Heart left ventricle (tissue), 13 donors: ENCODE data around the gene HNRNPDL.

Experiments
- POLR2A ChIP-seq, 2 donors: fragments of 450-650 bp; IDR thresholded peaks; one replicate each; pipeline ENCODE4 v1.6.1; 2017; ENCODE audit warnings: antibody characterized with exemption in 2 of 2, mild to moderate bottlenecking in 2 of 2, moderate library complexity in 2 of 2
- TF ChIP-seq, protein P1 (sequence below), 12 donors: fragments of 200-600 bp; sonication (generic) in 4 of 12; IDR thresholded peaks; one replicate each; pipeline versions ENCODE4 v1.5.0 to v1.8.0; 2018 to 2022; ENCODE audit warnings: antibody characterized with exemption in 12 of 12, mild to moderate bottlenecking in 5 of 12
- donor health status: ischemic (EF 13 %, LVEDD 7.1; RV severe dilation, severe dysfunction).
- donor health status: DM: no; HTN: yes; CAD: no.
- donor health status: DM: no; HTN: no; CAD: no.
- donor health status: ischemic (EF 25% LVEDD 6.9; RV normal size, moderate dysfunction).
- donor health status: ischemic (EF 25% LVEDD 5.7; RV mildly dilated, moderate dysfunction).
- donor health status: ischemic (EF 35%, LVEDD 5.7; RV mildly dilated, moderate dysfunction).
- donor health status: nonischemic (EF 11% LVEDD 7.7; RV severe dilation, severe dysfunction).
- donor health status: DM: yes; HTN: yes; CAD: no.
- donor health status: PGD.
- donor health status: ischemic (EF 29% LVEDD 5.4; RV normal size, mild dysfunction).
- donor health status: nonischemic (EF 23%, LVEDD 6.1; RV moderate dilation, normal function).

DNA sequence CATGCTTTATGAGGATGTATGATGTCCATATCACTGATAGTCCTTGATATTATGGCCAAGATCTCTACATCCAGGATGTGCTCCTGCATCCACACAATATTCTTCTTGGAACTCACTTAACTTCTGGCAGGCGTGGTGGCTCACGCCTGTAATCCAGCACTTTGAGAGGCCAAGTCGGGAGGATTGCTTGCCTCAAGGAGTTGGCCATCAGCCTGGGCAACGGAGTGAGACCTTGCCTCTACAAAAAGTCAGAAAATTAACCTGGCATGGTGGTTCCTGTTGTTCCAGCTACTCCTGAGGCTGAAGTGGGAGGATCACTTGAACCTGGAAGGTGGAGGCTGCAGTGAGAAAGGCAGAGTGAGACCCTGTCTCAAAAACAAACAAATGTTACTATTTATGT is 54.2 kb downstream of the HNRNPDL start:
- TF ChIP-seq, protein P1, sequence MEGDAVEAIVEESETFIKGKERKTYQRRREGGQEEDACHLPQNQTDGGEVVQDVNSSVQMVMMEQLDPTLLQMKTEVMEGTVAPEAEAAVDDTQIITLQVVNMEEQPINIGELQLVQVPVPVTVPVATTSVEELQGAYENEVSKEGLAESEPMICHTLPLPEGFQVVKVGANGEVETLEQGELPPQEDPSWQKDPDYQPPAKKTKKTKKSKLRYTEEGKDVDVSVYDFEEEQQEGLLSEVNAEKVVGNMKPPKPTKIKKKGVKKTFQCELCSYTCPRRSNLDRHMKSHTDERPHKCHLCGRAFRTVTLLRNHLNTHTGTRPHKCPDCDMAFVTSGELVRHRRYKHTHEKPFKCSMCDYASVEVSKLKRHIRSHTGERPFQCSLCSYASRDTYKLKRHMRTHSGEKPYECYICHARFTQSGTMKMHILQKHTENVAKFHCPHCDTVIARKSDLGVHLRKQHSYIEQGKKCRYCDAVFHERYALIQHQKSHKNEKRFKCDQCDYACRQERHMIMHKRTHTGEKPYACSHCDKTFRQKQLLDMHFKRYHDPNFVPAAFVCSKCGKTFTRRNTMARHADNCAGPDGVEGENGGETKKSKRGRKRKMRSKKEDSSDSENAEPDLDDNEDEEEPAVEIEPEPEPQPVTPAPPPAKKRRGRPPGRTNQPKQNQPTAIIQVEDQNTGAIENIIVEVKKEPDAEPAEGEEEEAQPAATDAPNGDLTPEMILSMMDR (IDR thresholded peaks at IDR 0.05) = no peak
- no peak for TF ChIP-seq POLR2A (IDR thresholded peaks at IDR 0.05)
